IMR-90 (cell line): ENCODE results near the gene SOCS6.

Experiments
- CEBPB ChIP-seq: IDR thresholded peaks from 2 replicates; pipeline ENCODE4 v1.6.1; 2012; ENCODE audit warnings: low read depth, low read length, improper control_type of control experiment
- CHD1 ChIP-seq: IDR thresholded peaks from 2 replicates; pipeline ENCODE4 v1.6.1; 2012; ENCODE audit warnings: low read depth, low read length, improper control_type of control experiment
- MAZ ChIP-seq: IDR thresholded peaks from 2 replicates; pipeline ENCODE4 v1.6.1; 2012; ENCODE audit warnings: low read depth, mild to moderate bottlenecking, low read length, improper control_type of control experiment, moderate library complexity, borderline replicate concordance
- MXI1 ChIP-seq: IDR thresholded peaks from 2 replicates; pipeline ENCODE4 v1.6.1; 2012; ENCODE audit warnings: low read depth, mild to moderate bottlenecking, low read length, moderate library complexity, borderline replicate concordance
- POLR2A ChIP-seq: IDR thresholded peaks from 2 replicates; pipeline ENCODE4 v1.6.1; 2012; ENCODE audit warnings: mild to moderate bottlenecking, low read depth, low read length
- RCOR1 ChIP-seq: IDR thresholded peaks from 2 replicates; pipeline ENCODE4 v1.6.1; 2012; ENCODE audit warnings: mild to moderate bottlenecking, low read length, improper control_type of control experiment; ENCODE audit not compliant: insufficient replicate concordance
- SMC3 ChIP-seq: fragments of 150-350 bp; IDR thresholded peaks from 2 replicates; pipeline ENCODE4 v1.6.1; 2016; ENCODE audit warnings: low read depth, mild to moderate bottlenecking, antibody characterized with exemption, low read length, moderate library complexity
- USF2 ChIP-seq: fragments of 150-350 bp; IDR thresholded peaks from 2 replicates; pipeline ENCODE4 v1.6.1; 2017; ENCODE audit warnings: mild to moderate bottlenecking, antibody characterized with exemption, low read length, low read depth
- TF ChIP-seq, protein P1 (sequence below): conservative IDR thresholded peaks from 2 replicates; pipeline ENCODE4 v1.5.1; 2012; ENCODE audit warnings: mild to moderate bottlenecking, low read depth, low read length, improper control_type of control experiment

DNA sequence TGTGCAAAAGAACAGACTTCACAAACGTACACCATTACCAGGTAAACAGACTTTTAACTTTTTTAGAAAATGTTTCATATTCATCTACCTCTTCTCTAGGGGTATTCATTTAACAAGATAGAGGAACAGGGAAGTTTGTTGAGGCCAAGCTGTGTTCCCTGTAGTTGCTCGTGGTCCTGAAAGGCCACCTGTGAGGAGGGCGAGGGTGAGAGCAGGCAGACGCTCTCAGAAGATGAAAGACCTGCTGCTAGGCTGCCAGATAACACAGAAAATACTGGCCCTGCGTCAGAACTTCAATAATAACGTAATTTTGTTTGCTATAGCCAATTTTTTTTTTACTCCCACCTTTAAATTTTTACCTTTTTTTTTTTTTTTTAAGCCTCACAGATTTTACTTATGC is 42.0 kb downstream of the SOCS6 start:
- TF ChIP-seq CEBPB (no peak), SMC3 (no peak), POLR2A (no peak), USF2 (no peak), MAZ (no peak), MXI1 (no peak), RCOR1 (no peak), CHD1 (no peak)
- TF ChIP-seq, protein P1, sequence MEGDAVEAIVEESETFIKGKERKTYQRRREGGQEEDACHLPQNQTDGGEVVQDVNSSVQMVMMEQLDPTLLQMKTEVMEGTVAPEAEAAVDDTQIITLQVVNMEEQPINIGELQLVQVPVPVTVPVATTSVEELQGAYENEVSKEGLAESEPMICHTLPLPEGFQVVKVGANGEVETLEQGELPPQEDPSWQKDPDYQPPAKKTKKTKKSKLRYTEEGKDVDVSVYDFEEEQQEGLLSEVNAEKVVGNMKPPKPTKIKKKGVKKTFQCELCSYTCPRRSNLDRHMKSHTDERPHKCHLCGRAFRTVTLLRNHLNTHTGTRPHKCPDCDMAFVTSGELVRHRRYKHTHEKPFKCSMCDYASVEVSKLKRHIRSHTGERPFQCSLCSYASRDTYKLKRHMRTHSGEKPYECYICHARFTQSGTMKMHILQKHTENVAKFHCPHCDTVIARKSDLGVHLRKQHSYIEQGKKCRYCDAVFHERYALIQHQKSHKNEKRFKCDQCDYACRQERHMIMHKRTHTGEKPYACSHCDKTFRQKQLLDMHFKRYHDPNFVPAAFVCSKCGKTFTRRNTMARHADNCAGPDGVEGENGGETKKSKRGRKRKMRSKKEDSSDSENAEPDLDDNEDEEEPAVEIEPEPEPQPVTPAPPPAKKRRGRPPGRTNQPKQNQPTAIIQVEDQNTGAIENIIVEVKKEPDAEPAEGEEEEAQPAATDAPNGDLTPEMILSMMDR = no peak
